Retinal pigment epithelial cell (primary cell): ENCODE data around the gene TPSAB1.

Experiments
- DNase-seq: peaks from one replicate; pipeline ENCODE4 v3.0.0-alpha.2; 2010; ENCODE audit warnings: low read depth
- H3K4me3 ChIP-seq: 2 replicates; pipeline ENCODE4 v1.5.1; 2011; ENCODE audit warnings: mild to moderate bottlenecking, low read length, control low read depth, moderate library complexity
- CTCF ChIP-seq: conservative IDR thresholded peaks from 2 replicates; pipeline ENCODE4 v1.5.1; 2011; ENCODE audit warnings: low read depth, low read length, control low read depth, inconsistent platforms

Gene TPSAB1

GRCh38 chr16:1290860-1291575 lies 50.5 kb downstream of the TPSAB1 start:
- DNase-seq = no peak
- no peak overlapping the region for H3K4me3 ChIP-seq
- no peak for TF ChIP-seq CTCF

- H3K4me3 ChIP-seq = no peak overlapping the region
- no peak for TF ChIP-seq CTCF
- DNase-seq = no peak
Measured at GRCh38 chr16:1291576-1291974, 51.1 kb downstream of the TPSAB1 start.
